PC-9 (cell line): Measurements from ENCODE around the gene DSCAML1.

Experiments
- EZH2 ChIP-seq: fragments of 200-600 bp; sonication (generic); IDR thresholded peaks from 2 replicates; pipeline ENCODE4 v1.8.0; 2017; ENCODE audit warnings: antibody characterized with exemption, low read depth
- TF ChIP-seq, protein P1 (sequence below): fragments of 200-600 bp; sonication (generic); conservative IDR thresholded peaks from 2 replicates; pipeline ENCODE4 v1.6.1; 2017; ENCODE audit warnings: mixed run types, antibody characterized with exemption, mild to moderate bottlenecking, moderate library complexity

DNA sequence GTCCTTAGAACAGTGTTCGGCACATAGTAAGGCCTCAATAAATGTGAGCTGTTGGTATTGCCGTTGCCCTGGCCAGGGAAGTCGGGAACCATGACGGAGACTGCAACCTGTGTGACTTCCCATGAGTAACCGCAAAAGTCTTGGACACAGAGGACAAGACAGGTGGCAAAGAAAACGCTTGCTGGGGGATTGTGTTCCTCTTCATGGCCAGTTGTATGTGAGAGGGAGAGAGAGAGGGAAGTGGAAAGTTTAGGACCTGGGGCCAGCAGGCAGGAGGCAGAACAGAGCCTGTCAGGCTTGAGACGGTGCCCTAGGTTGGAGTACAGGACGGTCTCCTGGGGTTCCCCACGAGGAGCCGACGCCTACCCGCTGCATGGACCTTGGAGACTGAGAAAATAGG lies 379.2 kb downstream of the DSCAML1 start:
- TF ChIP-seq, protein P1, sequence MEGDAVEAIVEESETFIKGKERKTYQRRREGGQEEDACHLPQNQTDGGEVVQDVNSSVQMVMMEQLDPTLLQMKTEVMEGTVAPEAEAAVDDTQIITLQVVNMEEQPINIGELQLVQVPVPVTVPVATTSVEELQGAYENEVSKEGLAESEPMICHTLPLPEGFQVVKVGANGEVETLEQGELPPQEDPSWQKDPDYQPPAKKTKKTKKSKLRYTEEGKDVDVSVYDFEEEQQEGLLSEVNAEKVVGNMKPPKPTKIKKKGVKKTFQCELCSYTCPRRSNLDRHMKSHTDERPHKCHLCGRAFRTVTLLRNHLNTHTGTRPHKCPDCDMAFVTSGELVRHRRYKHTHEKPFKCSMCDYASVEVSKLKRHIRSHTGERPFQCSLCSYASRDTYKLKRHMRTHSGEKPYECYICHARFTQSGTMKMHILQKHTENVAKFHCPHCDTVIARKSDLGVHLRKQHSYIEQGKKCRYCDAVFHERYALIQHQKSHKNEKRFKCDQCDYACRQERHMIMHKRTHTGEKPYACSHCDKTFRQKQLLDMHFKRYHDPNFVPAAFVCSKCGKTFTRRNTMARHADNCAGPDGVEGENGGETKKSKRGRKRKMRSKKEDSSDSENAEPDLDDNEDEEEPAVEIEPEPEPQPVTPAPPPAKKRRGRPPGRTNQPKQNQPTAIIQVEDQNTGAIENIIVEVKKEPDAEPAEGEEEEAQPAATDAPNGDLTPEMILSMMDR, result no peak
- TF ChIP-seq EZH2, result no peak
